Measurements from ENCODE around the gene CAAP1.
"Not testable (repeated sequence)": the region's sequence is repeated elsewhere in the genome, so short reads cannot be mapped to it uniquely, and the experiment has no call there.

Gene CAAP1

GRCh38 chr9:26828391-26828955 is 64.1 kb downstream of the CAAP1 start:
- not testable (repeated sequence) for DNase-seq

GRCh38 chr9:26814799-26815198 is 77.8 kb downstream of the CAAP1 start:
- no peak for DNase-seq

- no peak for DNase-seq
Observed at GRCh38 chr9:26813247-26813646, 79.4 kb downstream of the CAAP1 start.

GRCh38 chr9:26812217-26812616 is 80.4 kb downstream of the CAAP1 start:
- DNase-seq = no peak

- DNase-seq = no peak
Observed at GRCh38 chr9:26811106-26811505, 81.5 kb downstream of the CAAP1 start.

GRCh38 chr9:26809795-26810194 is 82.8 kb downstream of the CAAP1 start:
- DNase-seq = no peak

GRCh38 chr9:26807161-26807560 is 85.4 kb downstream of the CAAP1 start:
- no peak for DNase-seq

GRCh38 chr9:26802921-26803320 is 89.7 kb downstream of the CAAP1 start:
- no peak for DNase-seq

GRCh38 chr9:26801772-26802171 is 90.8 kb downstream of the CAAP1 start:
- no peak for DNase-seq

GRCh38 chr9:26800322-26800721 is 92.3 kb downstream of the CAAP1 start:
- no peak for DNase-seq

- DNase-seq = no peak
Observed at GRCh38 chr9:26791274-26791673, 101.3 kb downstream of the CAAP1 start.

All from hippocampal formation (tissue), 2 donors.